ENCODE data around the gene C2CD2.
"Not testable (repeated sequence)": the region's sequence is repeated elsewhere in the genome, so short reads cannot be mapped to it uniquely, and the experiment has no call there.

The C2CD2 gene

DNA sequence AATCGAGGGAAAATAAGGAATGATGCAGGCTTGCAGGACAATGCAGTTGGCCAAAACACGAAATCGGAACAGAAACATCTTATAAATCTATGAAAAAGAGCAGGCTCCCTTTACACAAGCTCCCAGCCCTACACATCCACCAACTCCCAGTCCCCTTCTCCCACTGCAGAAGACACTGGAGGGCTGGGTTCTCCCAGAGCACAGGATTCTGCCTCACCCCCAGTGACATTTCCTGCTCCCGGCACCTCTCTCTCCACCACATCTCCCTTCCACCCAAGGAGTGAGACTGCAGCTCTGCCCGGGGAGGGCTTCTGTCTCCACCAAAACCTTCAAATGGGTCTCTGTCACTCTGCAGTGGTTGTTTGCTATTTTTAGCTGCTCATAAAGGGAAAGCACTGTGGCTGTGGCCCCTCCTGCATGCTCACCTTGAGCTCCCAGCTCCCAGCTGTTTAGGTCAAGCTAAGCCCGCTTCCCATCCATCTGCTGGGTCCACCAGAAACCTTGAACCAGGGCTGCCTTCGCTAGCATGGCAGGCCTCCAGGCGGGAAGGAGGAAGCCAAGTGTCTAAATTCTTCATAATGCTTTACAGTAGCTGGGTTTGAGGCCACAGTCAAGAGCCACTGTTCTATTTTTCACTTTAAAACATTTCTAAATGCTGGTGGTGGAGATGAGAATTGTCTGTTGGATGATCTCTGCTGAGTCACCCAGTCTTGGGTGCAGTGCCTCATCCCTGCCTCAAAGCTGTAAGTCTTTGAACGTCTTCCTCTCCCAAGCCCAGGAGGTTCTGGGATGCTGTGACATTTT is 3.3 kb upstream of the C2CD2 start:
- DNase-seq, result no peak

DNA sequence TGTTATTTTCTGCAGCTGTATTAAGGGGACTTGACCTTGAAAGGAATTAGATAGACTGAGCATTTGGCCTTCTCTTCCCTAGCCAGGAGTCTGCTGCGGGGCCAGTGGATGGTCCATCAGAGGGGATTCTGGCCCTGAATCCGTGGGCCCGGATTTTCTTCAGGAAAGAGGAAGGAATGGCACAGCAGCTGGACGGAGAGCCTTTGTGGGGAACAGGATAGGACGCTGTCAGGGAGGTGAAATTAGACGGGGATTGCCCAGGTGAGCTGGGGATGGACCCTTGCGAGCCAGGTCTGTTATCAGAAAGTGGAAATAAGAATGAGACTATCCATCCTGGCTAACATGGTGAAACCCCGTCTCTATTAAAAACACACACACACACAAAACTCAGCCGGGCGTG is 1.7 kb upstream of the C2CD2 start:
- DNase-seq, result no peak

DNA sequence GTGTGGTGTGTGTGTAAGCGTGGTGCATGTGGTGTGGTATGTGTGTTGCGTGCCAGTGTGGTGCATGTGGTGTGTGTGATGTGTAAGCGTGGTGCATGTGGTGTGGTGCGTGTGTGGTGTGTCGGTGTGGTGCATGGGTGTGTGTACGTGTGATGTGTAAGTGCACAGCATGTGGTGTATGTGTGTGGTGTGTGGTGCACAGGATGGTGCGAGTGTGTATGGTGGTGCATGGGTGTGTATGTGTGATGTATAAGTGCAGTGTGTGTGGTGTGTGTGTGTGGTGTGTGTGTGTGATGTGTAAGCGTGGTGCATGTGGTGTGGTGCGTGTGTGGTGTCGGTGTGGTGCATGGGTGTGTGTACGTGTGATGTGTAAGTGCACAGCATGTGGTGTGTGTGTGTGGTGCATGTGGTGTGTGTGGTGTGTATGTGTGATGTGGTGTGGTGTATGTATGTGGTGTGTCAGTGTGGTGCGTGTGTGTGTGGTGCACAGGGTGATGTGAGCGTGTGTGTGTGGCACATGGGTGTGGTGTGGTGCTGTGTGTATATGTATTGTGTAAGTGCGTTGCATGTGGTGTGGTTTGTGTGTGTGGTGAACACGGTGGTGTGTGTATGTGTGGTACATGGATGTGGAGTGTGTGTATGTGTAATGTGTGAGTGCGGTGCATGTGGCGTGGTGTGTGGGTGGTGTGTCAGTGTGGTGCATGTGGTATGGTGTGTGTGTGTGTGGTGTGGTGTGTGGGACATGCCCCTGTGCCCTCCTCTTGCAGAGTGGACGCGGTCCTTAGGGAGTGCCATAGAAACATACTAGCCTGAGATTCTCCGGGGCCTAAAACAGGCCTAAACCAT is 1.1 kb upstream of the C2CD2 start:
- DNase-seq, result no peak

DNA sequence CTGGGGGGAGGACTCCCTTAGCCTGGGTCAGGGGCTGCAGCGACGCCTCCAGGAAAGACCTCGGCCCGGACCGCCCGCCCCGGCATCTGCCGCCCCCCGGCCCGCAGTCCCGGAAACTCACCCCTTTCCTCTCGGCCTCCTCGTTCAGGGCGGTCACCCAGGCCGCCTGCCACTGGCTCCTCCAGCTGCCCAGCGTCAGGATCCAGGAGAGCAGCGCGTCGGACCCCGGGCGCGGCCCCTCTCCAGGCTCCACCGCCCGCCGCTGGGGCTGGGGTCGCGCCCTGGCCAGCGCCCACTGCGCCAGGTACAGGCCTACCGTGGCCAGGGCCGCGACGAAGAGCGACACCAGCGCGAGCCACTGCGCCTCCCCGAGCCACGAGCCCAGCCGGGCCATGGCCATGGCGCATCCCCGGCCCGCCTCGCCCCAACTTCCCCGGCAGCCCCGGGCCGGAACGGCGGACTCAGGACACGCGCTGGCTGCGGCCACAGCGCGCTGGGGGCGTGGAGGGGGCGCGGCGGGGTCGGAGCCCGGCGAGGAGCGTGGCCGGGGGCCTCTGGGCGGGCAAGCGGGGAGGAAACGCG is 478 bp downstream of the C2CD2 start:
- DNase-seq, result no peak

DNA sequence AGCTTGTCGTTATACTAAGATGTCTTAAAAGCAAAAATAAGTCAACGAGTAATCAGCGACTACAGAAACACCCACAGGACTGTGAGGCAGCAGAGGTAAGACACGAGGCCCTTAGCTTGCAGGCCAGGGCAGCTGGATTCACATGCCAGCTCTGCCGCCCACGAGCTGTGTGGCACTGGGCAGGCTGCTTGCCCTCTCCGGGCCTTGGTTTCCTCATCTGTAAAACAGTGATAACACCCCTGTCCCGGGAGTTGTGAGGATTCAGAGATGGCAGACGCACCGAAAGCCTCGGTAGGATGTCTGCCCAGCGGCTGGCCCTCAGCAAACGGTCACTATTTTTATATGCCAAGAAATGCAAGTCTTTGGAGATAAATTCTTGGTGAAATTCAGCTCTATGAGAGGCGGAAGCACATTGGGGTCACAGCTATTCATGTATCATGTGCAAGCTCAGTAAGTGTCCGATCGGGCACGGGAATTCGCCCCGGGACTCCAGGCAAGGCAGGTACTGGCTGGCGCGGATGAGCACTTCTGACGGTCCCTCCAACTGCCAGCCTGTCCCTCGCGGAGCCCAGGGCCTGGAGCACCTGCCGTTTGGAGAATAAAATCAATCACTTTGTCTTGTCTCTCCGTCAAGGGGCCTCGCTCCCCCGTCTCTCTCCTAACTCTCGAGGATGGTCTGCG is 1.1 kb downstream of the C2CD2 start:
- no peak for DNase-seq

DNA sequence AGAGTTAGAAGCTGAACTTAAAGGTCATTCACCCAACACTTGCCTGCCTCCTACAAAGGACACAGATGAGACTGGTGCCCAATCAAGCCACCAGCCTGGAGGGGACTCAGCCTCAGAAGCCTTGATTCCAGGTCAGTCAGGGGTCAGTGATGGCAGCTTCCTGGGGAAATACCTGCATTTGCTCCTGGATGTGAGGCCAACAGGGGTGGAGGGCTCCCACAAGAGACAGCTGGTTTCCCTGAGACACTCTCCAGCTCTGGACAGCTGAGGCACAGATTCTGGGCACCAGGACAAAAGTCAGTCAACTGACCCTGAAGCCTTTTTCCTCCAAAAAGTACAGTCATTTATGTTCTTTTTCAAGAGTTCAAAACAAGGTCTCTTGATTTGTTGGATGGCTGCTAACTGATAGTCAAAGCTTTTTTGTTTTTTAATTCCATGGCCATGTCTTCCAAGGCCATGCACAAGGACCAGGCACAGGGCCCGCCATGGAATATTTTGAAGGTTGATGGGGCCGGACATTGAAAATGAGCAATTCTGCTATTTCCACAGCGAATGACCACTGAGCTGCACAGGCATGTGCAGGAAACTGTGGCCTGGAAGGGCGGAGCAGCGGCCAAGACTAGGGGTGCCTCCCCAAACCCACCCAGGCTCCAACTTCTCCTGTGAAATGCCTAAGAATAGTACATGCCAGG is 1.8 kb downstream of the C2CD2 start:
- no peak for DNase-seq

DNA sequence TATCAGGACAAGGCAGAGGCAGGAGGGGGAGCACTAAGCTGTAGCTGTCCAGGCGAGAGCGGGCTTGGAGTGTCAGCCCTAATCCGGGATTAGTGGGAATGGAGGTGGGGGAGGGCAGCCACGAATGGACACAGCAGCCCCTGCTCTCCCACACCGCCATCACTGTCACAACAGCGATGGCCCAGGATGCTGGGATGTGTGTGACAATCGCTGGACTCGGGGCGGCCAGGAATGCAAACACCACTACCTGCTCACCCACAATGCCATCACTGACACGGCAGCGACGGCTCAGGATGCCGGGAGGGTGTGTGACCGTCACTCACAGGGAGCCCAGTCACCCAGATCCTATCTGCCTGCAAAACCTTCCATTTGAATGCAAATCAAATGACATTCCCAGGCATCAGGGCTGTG is 2.9 kb downstream of the C2CD2 start:
- DNase-seq, result no peak

DNA sequence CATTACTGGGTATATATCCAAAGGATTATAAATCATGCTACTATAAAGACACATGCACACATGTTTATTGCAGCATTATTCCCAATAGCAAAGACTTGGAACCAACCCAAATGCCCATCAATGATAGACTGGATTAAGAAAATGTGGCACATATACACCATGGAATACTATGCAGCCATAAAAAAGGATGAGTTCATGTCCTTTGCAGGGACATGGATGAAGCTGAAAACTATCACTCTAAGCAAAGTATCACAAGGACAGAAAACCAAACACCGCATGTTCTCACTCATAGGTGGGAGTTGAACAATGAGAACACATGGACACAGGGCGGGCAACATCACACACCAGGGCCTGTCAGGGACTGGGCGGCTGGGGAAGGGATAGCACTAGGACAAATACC is 4.2 kb downstream of the C2CD2 start:
- not testable (repeated sequence) for DNase-seq

DNA sequence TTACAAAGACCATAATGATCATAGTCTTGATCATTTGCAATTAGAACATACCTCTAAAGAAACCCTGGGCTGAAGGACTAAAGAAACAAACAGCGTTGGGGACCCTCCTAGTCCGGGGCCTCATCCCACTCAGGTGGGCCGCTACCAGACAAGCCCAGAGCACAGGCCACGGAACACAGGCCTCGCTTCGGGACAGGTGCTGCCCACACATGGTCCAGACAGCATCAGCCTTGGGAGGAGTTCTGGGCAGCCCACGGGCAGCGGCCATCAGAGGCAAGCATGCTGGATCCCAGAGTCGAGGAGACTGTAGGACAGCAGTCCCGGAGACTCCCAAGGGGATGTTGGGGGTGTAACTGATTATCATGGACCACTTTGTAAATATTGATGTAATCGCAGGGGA is 4.9 kb downstream of the C2CD2 start:
- no peak for DNase-seq

DNA sequence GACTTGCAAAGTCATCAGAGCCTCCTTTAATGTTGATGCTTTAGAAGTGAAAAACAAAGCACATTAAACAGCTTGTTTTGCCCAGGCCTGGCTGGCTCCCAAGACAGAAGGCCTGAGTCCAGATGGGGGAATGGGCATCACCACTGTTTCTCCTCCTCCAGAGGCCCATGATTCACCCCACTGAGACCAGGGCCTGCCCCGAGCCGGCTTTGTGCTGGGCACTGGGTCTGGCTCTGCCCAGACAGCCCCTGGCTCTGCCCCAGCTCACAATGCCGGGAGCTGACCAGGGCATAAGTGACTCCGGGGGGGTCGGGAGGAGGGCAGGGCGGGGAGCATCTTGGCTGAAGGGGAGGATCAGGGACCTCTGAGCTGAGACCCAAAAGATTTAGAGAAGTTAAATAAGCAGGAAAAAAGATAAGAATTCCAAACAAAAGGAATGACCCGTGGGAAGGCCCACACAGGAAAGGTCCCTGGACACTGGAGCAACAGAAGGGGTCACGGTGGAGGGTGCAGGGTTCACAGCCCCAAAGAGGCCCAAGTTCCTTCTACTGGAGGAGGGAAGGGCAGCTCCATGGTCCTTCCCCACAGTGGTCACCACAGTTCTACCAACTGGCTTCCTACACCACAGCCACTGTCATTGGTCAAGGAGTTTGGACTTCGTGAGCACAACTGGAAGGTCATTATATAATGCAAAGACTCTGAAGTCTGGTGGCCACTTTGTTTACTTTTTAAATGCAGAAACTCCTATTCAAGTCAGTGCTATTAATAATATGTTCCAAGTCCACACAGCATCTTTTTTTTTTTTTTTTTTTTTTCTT is 5.5 kb downstream of the C2CD2 start:
- no peak for DNase-seq

DNA sequence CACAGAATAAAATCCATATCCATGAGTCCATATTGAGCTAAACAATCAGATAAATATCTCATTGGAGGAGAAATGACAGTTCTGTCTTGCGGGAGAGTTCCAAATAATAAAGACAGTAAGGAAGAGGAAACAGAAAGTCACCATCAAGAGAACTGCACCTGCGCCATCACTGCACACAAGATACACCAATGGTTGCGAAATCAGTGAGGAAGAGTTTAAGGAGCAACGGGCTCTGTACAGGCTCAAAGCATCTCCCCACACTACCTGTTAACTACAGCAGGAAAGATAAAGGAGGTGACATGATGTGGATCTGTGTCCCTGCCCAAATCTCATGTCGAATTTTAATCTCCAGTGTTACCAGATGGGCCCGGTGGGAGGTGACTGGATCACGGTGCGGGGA is 7.8 kb downstream of the C2CD2 start:
- no peak for DNase-seq

DNA sequence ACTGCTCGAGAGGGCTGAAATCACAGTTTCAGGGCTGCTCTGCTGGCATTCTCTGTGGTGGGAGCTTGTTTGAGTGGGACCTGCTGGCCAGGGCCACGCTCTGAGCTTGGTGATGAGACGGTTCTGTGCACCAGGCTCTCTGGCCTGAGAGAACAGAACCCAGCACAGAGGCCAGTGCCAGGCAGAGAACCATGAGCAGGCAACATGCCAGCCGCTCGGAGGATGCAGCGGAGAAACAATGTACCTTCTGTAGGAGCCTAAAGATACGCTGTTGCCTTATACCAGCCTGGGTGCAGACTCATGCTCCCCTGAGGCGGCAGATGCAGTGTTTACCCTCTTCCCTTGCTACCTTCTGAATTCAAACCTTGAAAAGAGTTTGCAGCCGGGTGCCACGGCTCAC is 10.0 kb downstream of the C2CD2 start:
- DNase-seq, result no peak

DNA sequence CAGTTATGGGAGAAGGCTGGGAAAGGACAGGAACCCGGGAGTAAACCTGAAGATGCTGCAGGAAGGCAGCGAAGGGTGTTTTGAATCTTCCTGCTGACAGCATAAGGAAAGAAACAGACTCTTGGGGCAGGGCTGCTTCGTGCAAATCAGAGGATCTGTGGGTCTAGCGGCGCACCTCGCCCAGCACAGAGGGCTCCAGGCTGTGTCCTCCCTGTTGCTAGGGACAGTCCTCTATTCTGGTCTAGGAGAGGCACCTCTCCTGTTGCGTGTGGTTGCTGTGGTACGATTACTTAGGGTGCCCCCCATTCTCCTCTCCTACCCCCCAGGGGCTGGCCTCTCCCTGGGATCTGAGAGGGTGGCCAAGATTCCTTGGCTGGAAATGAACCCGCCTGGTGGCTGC is 11.4 kb downstream of the C2CD2 start:
- no peak for DNase-seq

DNA sequence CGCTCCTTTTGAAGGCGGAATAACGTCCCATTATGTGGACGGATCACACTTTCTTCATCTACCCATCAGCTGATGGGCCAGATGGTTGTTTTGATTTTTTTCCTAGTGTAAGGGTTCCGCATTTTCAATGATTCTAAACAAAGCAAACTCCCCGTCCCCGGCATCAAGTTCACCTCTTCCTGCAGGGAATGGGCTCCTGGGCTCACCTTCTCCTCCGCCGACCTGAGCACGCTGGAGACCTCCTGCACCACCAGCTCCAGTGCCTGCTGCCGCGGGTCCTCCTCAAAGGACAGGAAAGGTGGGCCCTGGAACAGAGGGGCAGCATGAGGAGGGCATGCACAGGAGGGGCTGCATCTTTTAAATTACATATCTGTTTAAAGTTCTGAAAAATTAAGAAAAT is 11.9 kb downstream of the C2CD2 start:
- no peak for DNase-seq

DNA sequence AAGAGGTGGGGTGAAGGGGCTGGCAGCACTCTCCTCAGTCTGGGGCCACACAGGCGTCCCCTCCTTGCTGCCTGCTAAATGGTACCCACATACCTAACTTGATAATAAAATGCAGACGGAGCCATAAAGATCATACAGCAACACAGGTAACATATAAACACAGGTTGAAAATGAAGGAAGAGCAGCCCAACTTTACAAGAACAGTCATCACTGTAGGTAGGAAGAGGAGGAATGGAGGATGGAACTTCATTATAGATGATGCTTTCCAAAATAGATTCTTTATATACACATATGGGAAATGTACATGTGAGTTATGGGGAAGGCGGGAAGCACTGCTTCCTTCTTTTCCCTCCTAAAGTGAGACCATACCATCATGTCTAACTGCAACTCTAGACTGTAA is 13.4 kb downstream of the C2CD2 start:
- no peak for DNase-seq

DNA sequence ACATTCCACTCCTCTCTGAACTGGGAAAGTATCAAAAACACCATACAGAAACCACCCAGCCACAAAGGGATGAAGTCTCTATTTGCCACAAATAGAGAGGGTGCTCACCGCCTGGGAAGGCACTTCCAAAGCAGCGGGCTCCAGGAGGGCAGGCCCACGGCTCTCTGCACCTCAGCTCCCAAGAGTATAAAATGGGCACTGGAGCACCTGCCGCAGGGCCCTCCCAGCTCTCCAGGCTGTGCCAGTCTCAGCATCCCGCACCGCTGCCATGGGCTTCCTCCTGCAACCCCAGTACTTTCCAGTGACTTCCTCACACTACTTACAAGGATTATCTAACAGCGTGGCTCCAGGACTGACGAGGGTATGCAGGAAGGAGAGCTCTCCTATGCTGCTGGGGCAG is 14.4 kb downstream of the C2CD2 start:
- DNase-seq, result no peak

DNA sequence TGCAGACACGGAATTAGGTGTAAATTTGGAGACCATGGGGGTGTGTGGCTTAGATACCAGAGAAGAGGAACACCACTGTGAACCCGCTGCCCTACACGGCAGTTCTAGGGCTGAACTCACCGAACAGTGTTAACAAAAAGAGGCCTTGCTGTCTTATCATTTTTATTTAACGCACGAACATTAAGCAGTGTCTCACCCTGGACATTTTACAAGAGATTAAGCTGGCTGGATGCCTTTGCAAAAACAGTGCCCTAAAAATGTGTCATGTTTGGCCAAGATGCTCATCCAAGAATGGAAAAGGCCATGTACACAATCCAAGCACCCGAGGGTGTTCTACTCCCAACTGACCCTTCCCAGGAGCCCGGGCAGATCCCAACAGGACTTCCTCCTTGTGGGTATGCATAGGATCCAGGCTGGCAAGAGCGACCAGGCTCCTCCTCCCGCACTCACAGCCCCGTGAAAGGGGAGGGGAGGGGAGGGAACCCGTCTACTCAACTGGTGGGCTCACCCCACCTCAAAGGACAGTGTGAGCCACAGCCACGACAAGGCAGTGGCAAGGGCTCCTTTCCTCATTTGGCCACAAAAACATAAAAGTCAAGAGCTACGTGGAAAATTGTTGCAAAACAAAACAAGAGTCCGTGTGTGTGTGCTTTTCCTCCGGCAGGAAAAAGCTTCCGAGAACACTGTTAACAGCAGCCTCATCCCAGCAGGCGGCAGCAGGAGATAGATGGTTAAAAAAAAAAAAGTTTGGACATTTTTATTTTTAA is 20.3 kb downstream of the C2CD2 start:
- no peak for DNase-seq

DNA sequence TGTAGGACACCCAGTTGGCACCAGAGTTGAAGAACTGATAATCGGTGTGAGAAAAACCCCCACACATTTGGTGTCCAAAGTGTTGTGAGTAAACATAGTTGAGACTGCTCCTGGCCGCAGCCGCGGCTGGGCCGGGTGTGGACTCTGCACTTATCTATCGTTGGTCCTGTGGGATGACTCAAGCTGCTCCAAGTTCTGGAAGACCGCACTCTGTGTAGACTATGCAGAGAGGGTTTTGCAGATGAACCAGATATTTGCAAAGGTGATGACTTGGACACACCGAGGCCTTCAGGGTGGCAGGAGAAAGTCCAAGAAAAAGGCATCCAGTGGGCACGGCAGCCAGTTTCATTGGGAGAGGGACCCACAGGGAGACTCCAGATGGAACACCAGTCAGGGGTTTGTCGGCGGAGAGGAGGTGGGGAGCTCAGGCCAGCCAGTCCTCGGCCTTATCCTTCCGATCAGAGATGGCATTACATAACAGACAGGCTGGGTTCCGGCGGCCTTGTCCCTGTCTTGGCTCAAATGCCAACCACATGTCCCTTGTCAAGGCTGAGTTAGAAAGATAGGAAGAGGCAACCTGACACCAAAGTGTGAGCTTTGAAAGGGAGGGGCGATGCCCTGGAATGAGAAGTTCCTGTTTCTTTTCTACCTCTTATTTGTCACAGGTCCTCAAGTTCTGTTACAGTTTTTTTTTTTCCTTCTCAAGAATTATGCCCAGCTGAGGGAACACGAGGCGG is 21.1 kb downstream of the C2CD2 start:
- no peak for DNase-seq

DNA sequence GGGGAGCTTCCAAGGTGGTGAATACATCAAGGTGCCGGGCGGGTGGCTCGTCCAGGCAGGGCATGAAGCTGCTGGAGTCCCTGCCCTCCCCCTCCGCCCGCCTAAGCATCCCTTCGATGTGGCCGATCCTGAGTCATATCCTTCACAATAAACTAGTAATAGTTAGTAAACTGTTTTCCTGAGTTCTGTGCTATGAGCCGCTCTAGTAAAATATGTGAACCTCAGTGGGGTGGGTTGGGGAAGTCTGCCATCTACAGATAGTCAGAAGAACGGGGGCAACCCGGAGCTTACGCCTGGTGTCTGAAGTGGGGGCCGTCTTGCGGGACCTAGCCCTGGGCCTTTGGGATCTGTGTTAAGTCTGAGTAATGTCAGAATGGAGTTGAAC is 21.6 kb downstream of the C2CD2 start:
- DNase-seq, result no peak

DNA sequence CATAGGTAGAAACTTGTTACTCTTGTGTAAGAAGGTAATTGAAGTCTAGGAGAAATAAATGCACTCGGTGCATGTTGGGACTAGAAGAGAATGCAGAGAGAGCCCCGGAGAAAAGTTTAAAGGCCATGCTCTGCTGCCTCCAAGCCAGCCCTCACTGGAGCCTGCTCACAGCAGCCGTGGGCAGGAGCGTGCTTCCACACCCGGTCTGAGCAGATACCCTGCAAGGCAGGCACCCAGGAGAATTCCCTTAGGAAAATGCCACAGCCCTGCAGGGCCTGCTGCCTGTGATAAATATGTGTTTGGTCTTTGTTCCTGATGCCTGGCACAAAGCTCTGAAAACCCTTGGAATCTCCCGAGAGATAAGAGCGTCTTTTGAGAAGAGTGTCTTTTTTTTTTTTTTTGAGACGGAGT is 22.8 kb downstream of the C2CD2 start:
- DNase-seq, result no peak
